Stimulated activated CD8-positive, alpha-beta memory T cell treated with anti-CD3 and anti-CD28 coated beads, Interleukin-15, amount 100 ng/mL, for 24 hours (primary cell): ENCODE data around the gene FLNB.

Experiments
- DNase-seq: peaks from one replicate; pipeline ENCODE4 v3.0.0-alpha.2; 2020; ENCODE audit warnings: low read depth

FLNB gene

GRCh38 chr3:58009749-58010535 is 1.7 kb downstream of the FLNB start:
- no peak for DNase-seq

DNA sequence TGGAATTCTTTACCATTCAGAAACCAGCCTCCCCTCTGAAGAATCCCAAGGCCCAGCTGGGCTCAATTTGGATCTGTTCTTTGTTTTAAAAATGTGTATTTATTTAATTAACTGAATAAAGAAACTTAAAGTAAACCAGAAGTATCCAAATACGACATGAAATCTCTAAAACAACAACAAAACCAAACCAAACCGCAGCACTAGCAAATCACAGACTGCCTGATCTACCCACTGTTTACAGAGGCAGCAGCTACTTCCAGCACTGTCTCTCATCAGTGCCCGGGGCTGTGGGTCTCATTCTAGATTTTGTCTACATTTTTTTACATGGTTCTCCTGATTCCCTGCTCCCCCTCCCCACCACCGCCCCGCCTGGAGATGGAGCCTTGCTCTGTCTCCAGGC is 2.3 kb downstream of the FLNB start:
- DNase-seq, result no peak

DNA sequence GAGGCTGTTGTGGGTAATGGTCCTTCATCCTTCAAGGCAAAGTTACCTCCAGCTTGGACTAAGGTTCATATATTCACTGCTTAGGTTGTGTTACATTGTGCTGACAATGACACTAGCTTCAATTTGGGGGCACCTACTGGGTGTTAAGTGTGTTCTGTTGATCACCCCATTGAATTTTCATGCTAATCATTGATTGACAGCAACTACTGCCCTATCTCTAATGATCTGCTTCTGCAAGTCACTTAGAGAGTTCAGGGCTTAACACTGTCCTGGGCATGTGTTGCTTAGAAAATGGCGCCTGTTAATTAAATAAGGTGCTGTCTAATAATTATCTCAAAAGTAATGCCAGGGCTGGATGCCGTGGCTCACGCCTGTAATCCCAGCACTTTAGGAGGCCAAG is 3.4 kb downstream of the FLNB start:
- no peak for DNase-seq

- DNase-seq, result no peak
Measured at GRCh38 chr3:58012302-58012701, 4.1 kb downstream of the FLNB start.

GRCh38 chr3:58013099-58013498 is 4.9 kb downstream of the FLNB start:
- DNase-seq, result no peak

DNA sequence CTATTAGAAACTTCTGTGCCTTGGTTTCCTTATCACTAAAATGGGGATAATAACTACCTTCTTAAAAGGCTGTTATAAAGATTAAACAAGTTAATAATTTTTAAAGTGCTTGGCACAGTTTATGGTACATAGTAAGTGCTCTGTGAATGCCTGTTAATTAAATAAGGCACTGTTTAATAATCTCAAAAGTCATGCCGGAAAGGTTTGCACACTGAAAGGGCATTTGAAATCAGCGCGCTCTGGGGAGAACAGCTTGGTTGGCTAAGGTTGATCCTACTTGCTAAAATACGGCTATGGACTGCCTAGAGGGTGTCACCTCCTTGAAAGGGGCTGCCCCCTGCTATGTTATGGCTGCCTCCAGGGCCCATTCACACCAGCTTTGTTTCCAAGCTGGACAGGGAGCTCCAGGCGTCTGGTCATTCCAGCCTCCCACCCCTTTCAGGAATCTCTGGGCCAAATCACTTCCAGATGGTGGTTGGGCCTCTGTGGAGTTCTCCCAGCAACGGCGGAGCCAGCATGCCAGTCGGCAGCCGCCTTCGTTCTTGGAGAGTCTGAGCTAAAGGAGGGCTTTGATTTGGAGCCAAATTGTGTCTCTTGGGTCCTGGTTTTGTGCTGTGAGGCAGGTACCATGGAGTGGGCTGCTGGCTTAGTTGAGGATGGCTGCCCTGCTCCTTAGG is 5.9 kb downstream of the FLNB start:
- DNase-seq, result no peak

- no peak for DNase-seq
Measured at GRCh38 chr3:58015520-58015915, 7.3 kb downstream of the FLNB start.

GRCh38 chr3:58016710-58017109 is 8.5 kb downstream of the FLNB start:
- DNase-seq, result no peak

- DNase-seq, result no peak
Measured at GRCh38 chr3:58018892-58019742, 10.9 kb downstream of the FLNB start.

DNA sequence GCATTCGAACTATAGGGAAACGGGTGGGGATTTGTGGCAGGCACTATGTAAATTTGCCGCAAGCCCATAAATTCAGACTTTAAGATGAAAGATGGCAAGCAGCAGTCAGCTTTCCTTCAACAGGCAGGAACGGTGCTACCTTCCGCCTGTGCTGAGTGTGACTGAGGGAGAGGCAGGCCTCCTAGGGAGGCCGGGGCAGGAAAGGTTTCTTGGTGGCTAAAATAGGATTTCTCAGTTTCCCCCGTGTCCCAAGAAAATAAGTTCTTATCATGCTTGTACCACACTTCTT is 12.5 kb downstream of the FLNB start:
- no peak for DNase-seq

DNA sequence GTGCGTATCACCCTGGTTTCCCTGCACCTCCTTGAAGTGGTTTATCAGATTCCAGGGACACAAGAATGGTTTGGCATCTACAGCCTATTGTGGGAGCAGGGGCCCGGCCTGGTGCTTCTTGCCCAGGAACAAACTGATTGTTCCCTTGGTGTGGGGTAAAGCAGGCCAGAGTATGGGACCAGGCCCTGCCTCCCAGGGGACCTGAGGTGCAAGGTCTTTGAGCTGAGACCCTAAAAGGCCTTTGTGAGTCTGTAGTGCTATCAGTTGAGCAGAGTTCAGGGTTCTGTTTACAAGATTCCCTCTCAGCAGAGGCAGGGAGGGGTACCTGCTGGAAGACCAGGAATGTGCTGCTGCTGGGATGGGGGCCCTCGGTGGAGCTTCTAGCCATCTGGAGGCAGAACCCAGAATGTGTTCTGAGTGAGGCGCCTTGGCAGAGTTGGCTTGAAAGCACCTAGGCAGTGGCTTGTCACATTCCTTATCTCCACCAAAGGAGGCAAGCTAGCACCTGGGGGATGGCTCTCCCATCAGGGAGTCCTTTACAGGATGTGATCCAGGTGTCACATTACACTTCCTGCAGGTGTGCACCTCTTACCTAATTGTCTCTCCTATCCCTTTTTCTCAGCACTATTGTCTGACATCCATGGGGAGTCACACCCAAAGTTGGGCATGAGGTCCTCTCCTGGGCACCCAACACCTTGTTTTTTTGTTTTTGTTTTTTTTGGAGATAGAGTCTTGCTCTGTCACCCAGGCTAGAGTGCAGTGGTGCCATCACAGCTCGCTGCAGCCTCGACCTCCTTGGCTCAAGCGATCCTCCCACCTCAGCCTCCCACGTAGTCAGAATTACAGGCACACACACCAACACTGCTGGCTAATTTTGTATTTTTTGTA is 13.1 kb downstream of the FLNB start:
- DNase-seq, result no peak

DNA sequence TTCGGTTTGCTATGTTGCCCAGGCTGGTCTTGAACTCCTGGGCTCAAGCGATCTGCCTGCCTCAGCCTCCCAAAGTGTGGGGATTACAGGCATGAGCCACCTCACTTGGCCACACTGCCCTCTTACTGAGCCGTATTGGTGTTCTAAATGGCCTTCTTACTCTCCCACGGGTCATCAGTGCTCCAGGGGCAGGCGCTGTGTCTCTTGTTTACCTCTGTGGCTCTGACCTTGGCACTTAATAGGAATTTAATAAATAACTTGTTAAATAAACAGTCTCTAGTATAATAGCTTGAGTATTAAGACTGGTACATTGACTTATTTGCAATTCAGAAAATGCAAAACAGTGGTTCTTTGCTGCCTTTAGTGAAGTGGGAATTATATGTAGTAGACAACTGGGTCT is 13.7 kb downstream of the FLNB start:
- DNase-seq, result no peak

GRCh38 chr3:58022490-58022889 is 14.3 kb downstream of the FLNB start:
- DNase-seq, result no peak

DNA sequence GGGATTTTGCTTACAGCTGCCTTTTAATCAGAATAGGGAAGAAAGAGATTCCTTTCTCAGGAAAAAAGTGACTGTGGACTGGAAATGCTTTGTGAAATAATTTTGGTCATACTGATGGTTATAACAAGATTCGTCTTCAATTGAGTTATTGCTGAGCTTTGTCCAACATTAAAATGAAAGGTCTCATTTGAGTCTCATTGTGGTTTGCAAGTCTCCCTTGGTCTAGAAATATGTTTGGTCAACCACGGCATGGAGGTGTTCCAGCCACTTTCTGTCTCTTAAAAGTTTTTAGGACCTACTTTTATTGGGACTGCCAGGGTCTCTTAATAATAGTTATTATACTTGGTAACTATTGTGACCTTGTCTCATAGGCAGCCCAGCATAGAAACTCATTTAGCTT is 15.3 kb downstream of the FLNB start:
- DNase-seq, result no peak

- no peak for DNase-seq
Measured at GRCh38 chr3:58025406-58025805, 17.2 kb downstream of the FLNB start.

GRCh38 chr3:58025837-58026569 is 17.8 kb downstream of the FLNB start:
- no peak for DNase-seq

- no peak for DNase-seq
Measured at GRCh38 chr3:58026598-58026997, 18.4 kb downstream of the FLNB start.

DNA sequence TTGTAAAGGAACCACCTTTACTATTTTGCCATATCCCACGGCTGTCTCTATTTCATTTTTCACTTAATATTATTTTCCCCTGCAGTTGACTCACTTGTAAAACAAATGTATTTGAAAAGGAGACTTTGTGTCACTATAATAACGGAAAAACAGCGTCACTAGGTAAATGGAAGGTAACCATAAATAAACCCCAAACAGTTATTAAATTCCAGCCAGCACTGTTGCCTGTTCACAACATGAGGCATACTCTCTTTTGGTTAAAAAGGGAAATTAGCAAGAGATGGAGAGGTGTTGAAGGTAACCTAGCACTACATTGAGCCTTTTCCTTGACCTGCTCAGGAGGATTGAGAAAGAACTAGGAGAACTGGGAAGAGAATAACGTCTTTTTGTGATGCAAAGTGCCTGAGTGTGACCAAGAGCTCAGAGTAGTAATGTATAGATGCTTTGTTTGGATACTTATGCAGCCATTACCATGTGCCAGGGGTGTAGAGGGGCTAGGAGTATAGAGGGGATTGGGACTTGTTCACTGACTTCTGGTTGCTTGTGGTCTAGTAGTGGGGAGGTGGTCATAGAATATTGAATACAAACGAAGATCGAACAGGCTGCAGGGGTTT is 19.6 kb downstream of the FLNB start:
- DNase-seq, result no peak

GRCh38 chr3:58028902-58029301 is 20.7 kb downstream of the FLNB start:
- no peak for DNase-seq

GRCh38 chr3:58029842-58030584 is 21.8 kb downstream of the FLNB start:
- no peak for DNase-seq
